A673 (cell line): ENCODE measurements around the gene MAPKAPK2. TPM values are rescaled to one million over a fixed set of nuclear protein-coding genes. Genes with fewer than 3 reads are reported as not detected.

Experiments
- BruUV-seq: library from RNA; stranded (reverse); fragments of 400-500 nt; replicated peaks from 2 replicates; lab custom pipeline; 2021; lab: Mats Ljungman, UMichigan
- CTCF ChIA-PET: fragments of 300-600 bp; sonication (Branson Sonifier 250); formaldehyde crosslinking; loops from one replicate; lab custom pipeline; 2022; ENCODE audit warnings: antibody characterized with exemption; lab: Charles Lee
- POLR2A ChIA-PET: fragments of 300-600 bp; sonication (Branson Sonifier 250); formaldehyde crosslinking; loops from one replicate; lab custom pipeline; 2022; ENCODE audit warnings: antibody characterized with exemption; ENCODE audit not compliant: low non-redundant PET; lab: Charles Lee
- DNase-seq: peaks from one replicate; pipeline ENCODE4 v3.0.0-alpha.2; 2015; ENCODE audit warnings: low spot score
- H3K27ac ChIP-seq: fragments of 200-600 bp; sonication (generic); 2 replicates; pipeline ENCODE4 v1.5.1; 2016; ENCODE audit warnings: mixed run types, low read depth, mild to moderate bottlenecking, mixed read lengths, antibody characterized with exemption, low read length; ENCODE audit not compliant: poor library complexity, severe bottlenecking
- H3K27me3 ChIP-seq: fragments of 200-600 bp; sonication (generic); replicated peaks from 2 replicates; pipeline ENCODE4 v1.6.1; 2017; ENCODE audit warnings: mixed run types, low read depth, mild to moderate bottlenecking, mixed read lengths, antibody characterized with exemption, low read length; ENCODE audit not compliant: insufficient read depth, poor library complexity
- H3K36me3 ChIP-seq: fragments of 200-600 bp; sonication (generic); 2 replicates; pipeline ENCODE4 v1.6.1; 2016; ENCODE audit warnings: mixed run types, mild to moderate bottlenecking, mixed read lengths, antibody characterized with exemption, low read length; ENCODE audit not compliant: insufficient read depth, poor library complexity, severe bottlenecking
- H3K4me1 ChIP-seq: fragments of 200-600 bp; sonication (generic); 2 replicates; pipeline ENCODE4 v1.6.1; 2017; ENCODE audit warnings: mixed run types, mild to moderate bottlenecking, mixed read lengths, antibody characterized with exemption, low read length; ENCODE audit not compliant: insufficient read depth, poor library complexity, severe bottlenecking
- H3K4me3 ChIP-seq: fragments of 200-600 bp; sonication (generic); 2 replicates; pipeline ENCODE4 v1.5.1; 2016; ENCODE audit warnings: low read depth, mixed run types, mild to moderate bottlenecking, mixed read lengths, low read length; ENCODE audit not compliant: poor library complexity, severe bottlenecking
- H3K9me3 ChIP-seq: fragments of 200-600 bp; sonication (generic); 2 replicates; pipeline ENCODE4 v1.6.1; 2016; ENCODE audit warnings: mixed run types, low read depth, mild to moderate bottlenecking, mixed read lengths, antibody characterized with exemption, low read length; ENCODE audit not compliant: poor library complexity, severe bottlenecking
- EZH2 ChIP-seq: fragments of 200-600 bp; sonication (generic); IDR thresholded peaks from 2 replicates; pipeline ENCODE4 v1.6.1; 2017; ENCODE audit warnings: borderline replicate concordance, low read depth, mild to moderate bottlenecking, mixed read lengths, antibody characterized with exemption, low read length; ENCODE audit not compliant: poor library complexity, severe bottlenecking
- intact Hi-C: fragments of 100-400 bp; cut with micrococcal nuclease; formaldehyde crosslinking; loops from one replicate; pipeline ENCODE4 v1.10.0; 2022; ENCODE audit not compliant: unreplicated experiment
- total RNA-seq: library from RNA; stranded (reverse); gene quantifications from 2 replicates; pipeline ENCODE4 v1.2.3, GENCODE V29; 2021
- TF ChIP-seq, protein P1 (sequence below): fragments of 300-800, 200-600 bp; sonication (generic); conservative IDR thresholded peaks from 2 replicates; pipeline ENCODE4 v1.5.1; 2017; ENCODE audit warnings: low read depth, mild to moderate bottlenecking, antibody characterized with exemption, low read length, moderate library complexity, mixed read lengths

MAPKAPK2 gene
- total RNA-seq, 1 experiment from 2014 or later: 39.2 TPM

- no peaks in the 10 kb centered on the region for H3K9me3 ChIP-seq
- peaks cover 6% of the 10 kb centered on the region for H3K27me3 ChIP-seq
- no peak for TF ChIP-seq EZH2
- TF ChIP-seq, protein P1, sequence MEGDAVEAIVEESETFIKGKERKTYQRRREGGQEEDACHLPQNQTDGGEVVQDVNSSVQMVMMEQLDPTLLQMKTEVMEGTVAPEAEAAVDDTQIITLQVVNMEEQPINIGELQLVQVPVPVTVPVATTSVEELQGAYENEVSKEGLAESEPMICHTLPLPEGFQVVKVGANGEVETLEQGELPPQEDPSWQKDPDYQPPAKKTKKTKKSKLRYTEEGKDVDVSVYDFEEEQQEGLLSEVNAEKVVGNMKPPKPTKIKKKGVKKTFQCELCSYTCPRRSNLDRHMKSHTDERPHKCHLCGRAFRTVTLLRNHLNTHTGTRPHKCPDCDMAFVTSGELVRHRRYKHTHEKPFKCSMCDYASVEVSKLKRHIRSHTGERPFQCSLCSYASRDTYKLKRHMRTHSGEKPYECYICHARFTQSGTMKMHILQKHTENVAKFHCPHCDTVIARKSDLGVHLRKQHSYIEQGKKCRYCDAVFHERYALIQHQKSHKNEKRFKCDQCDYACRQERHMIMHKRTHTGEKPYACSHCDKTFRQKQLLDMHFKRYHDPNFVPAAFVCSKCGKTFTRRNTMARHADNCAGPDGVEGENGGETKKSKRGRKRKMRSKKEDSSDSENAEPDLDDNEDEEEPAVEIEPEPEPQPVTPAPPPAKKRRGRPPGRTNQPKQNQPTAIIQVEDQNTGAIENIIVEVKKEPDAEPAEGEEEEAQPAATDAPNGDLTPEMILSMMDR: no peak
- no peak overlapping the region for H3K4me3 ChIP-seq
- no peak for DNase-seq
- no TSS peak for BruUV-seq
- intact Hi-C loops: no loop called here
- H3K4me1 ChIP-seq: no peaks in the 10 kb centered on the region
- ChIA-PET CTCF (no interaction called here), POLR2A (no interaction called here)
- H3K36me3 ChIP-seq: no peaks in the 10 kb centered on the region
- H3K27ac ChIP-seq: no peak overlapping the region
Observed at GRCh38 chr1:206676499-206676898, 8.2 kb upstream of the MAPKAPK2 start.

DNA sequence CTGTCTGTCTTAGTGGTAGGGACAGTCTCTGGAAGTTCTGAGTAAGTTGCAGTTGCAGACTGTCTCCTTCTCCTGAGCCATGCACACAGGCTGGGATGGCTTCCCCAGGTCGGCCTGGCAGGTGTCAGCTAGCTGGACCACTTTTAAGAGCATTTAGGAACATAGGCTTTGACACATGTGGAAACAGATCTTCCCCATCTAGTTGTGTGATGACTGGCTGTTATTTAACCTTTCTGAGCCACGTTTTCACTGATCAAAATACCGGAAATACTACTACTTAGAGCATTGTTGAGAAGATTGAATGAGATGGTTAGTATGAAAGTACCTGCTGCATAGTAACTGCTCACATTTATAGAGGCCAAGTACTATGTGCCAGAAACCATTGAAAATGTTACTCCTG is 6.2 kb upstream of the MAPKAPK2 start:
- no peak for DNase-seq
- no peak overlapping the region for H3K4me3 ChIP-seq
- H3K4me1 ChIP-seq: no peaks in the 10 kb centered on the region
- H3K27me3 ChIP-seq: peaks cover 13% of the 10 kb centered on the region
- no TSS peak for BruUV-seq
- TF ChIP-seq EZH2: no peak
- TF ChIP-seq, protein P1: no peak
- H3K9me3 ChIP-seq: no peaks in the 10 kb centered on the region
- intact Hi-C loops: no loop called here
- CTCF ChIA-PET: no interaction called here
- POLR2A ChIA-PET: no interaction called here
- no peaks in the 10 kb centered on the region for H3K36me3 ChIP-seq
- H3K27ac ChIP-seq: no peak overlapping the region

- Histone ChIP-seq H3K4me3 (no peak overlapping the region), H3K36me3 (no peaks in the 10 kb centered on the region), H3K9me3 (no peaks in the 10 kb centered on the region), H3K4me1 (no peaks in the 10 kb centered on the region), H3K27me3 (peaks cover 20% of the 10 kb centered on the region), H3K27ac (no peak overlapping the region)
- BruUV-seq: no TSS peak
- POLR2A ChIA-PET: no interaction called here
- intact Hi-C loops: no loop called here
- no peak for TF ChIP-seq EZH2
- TF ChIP-seq, protein P1: no peak
- no peak for DNase-seq
- CTCF ChIA-PET: interaction anchor here (0.5 kb wide), 1 partner anchor 1000 kb away, joined by 6 read pairs; the partner anchor contains the start of gene SLC45A3
Observed at GRCh38 chr1:206679738-206680211, 4.9 kb upstream of the MAPKAPK2 start.
